ENCODE results near the gene DACH1. TPM values are rescaled to one million over a fixed set of nuclear protein-coding genes. Genes with fewer than 3 reads are reported as not detected.

DACH1 gene
- total RNA-seq, 2 experiments from 2014 or later = 0.71 to 0.89 TPM

DNA sequence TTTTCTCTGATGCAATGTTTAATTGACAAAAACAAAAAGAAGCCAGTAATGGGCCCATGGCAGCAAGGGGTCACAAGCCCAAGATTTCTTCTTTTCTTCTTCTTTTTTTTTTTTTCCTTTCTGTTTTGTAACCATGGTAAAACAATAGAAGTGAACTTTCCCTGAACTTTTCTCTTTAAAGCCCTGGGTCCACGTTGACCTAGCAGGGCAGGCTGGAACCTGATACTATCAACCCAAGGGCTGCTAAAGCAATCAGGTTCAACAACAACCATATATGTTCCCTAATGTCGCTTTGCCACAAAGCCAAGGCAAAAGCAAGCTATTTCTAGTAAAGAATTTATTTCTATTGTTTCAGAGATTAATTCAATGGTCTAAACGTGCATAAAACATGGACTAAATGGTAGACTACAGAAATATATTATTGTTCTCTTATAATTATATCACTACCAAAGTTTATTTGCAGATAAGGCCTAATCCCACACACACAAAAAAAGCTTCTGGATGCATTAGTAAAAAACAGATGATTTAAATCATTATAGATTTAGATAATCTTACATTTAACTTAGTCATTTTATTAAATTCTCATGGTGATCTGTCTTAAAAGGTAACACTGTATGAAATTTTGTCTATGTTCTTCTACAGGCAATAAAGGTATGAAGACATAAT lies 153.9 kb downstream of the DACH1 start:
- H3K9me3 Mint-ChIP-seq = no peaks in the 10 kb centered on the region
- intact Hi-C loops (cut with DNase I, micrococcal nuclease) = no loop called here
- DNase-seq (no peak), ATAC-seq (ENCODE audit: poor library complexity) (no peak)
- no peaks in the 10 kb centered on the region for H3K27me3 ChIP-seq (ENCODE audit: control insufficient read depth in 1 of 2, insufficient read depth in 2 of 2, low read length in 2 of 2)
- no peak overlapping the region for H3K27ac ChIP-seq (ENCODE audit: low read depth in 1 of 2, low read length in 2 of 2)
- no peaks in the 10 kb centered on the region for H3K4me1 ChIP-seq (ENCODE audit: insufficient read depth, low read length)
- no peaks in the 10 kb centered on the region for H3K4me1 Mint-ChIP-seq (ENCODE audit: low read depth)
- ChIA-PET POLR2A (no interaction called here), CTCF (no interaction called here)
- H3K36me3 Mint-ChIP-seq (ENCODE audit: low read depth) = no peaks in the 10 kb centered on the region
- TF ChIP-seq, protein P1, sequence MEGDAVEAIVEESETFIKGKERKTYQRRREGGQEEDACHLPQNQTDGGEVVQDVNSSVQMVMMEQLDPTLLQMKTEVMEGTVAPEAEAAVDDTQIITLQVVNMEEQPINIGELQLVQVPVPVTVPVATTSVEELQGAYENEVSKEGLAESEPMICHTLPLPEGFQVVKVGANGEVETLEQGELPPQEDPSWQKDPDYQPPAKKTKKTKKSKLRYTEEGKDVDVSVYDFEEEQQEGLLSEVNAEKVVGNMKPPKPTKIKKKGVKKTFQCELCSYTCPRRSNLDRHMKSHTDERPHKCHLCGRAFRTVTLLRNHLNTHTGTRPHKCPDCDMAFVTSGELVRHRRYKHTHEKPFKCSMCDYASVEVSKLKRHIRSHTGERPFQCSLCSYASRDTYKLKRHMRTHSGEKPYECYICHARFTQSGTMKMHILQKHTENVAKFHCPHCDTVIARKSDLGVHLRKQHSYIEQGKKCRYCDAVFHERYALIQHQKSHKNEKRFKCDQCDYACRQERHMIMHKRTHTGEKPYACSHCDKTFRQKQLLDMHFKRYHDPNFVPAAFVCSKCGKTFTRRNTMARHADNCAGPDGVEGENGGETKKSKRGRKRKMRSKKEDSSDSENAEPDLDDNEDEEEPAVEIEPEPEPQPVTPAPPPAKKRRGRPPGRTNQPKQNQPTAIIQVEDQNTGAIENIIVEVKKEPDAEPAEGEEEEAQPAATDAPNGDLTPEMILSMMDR (IDR thresholded peaks at IDR 0.05) = no peak
- no peaks in the 10 kb centered on the region for H3K9me3 ChIP-seq (ENCODE audit: control insufficient read depth in 1 of 2, insufficient read depth in 1 of 2, low read length in 2 of 2)
- no peak overlapping the region for H3K27ac Mint-ChIP-seq
- H3K36me3 ChIP-seq (ENCODE audit: insufficient read depth, low read length) = no peaks in the 10 kb centered on the region
- H3K27me3 Mint-ChIP-seq = no peaks in the 10 kb centered on the region
- no peak overlapping the region for H3K4me3 Mint-ChIP-seq
- H3K4me3 ChIP-seq (ENCODE audit: low read length) = no peak overlapping the region

DNA sequence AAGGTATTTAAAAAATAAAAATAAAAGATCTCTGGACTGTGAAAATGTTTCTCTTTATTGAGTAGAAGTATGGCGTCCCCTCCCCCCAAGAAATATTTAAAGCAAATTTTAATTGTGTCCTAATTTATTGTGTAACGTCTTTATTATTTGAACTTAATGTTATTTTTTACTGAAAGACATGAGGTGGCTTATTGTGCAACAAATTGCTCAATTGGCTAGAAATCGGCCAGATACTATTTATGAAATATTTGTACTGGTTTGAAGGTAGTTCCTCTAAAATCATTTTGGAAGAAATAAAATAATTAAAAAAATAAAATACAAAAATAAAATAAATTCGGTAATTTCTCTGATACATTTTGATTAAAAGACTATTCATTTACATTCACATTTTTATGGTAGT lies 162.3 kb downstream of the DACH1 start:
- intact Hi-C loops (cut with DNase I, micrococcal nuclease) = no loop called here
- Mint-ChIP-seq H3K36me3 (ENCODE audit: low read depth) (no peaks in the 10 kb centered on the region), H3K4me1 (ENCODE audit: low read depth) (peaks cover 5% of the 10 kb centered on the region), H3K27ac (no peak overlapping the region), H3K9me3 (no peaks in the 10 kb centered on the region), H3K27me3 (no peaks in the 10 kb centered on the region), H3K4me3 (no peak overlapping the region)
- no peaks in the 10 kb centered on the region for H3K27me3 ChIP-seq (ENCODE audit: control insufficient read depth in 1 of 2, insufficient read depth in 2 of 2, low read length in 2 of 2)
- ChIA-PET POLR2A (no interaction called here), CTCF (no interaction called here)
- H3K4me1 ChIP-seq (ENCODE audit: insufficient read depth, low read length) = no peaks in the 10 kb centered on the region
- no peak for DNase-seq
- no peak overlapping the region for H3K27ac ChIP-seq (ENCODE audit: low read depth in 1 of 2, low read length in 2 of 2)
- no peaks in the 10 kb centered on the region for H3K36me3 ChIP-seq (ENCODE audit: insufficient read depth, low read length)
- H3K9me3 ChIP-seq (ENCODE audit: control insufficient read depth in 1 of 2, insufficient read depth in 1 of 2, low read length in 2 of 2) = no peaks in the 10 kb centered on the region
- TF ChIP-seq, protein P1 (IDR thresholded peaks at IDR 0.05) = no peak
- no peak for ATAC-seq (ENCODE audit: poor library complexity)
- no peak overlapping the region for H3K4me3 ChIP-seq (ENCODE audit: low read length)

DNA sequence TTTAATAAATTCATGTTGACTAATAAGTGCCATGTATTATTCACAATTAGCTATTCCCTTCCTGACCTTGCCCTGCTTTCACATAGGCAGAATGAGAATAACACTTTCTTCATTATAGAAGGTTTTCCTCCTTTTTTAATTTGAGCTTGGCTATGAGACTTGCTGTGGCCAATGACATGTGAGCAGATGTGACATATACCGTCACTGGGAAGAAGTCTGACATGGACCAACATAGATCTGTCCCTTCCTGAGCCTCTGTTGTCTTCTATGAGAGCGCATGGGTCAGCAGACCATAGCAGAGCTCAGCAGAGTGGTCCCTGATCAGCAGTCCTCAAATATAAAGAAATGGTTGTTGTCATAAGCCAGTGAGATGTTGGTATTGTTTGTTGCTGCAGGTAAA lies 163.9 kb downstream of the DACH1 start:
- intact Hi-C loops (cut with DNase I, micrococcal nuclease) = no loop called here
- Histone ChIP-seq H3K4me3 (ENCODE audit: low read length) (no peak overlapping the region), H3K27ac (ENCODE audit: low read depth in 1 of 2, low read length in 2 of 2) (no peak overlapping the region), H3K9me3 (ENCODE audit: control insufficient read depth in 1 of 2, insufficient read depth in 1 of 2, low read length in 2 of 2) (no peaks in the 10 kb centered on the region), H3K36me3 (ENCODE audit: insufficient read depth, low read length) (no peaks in the 10 kb centered on the region), H3K4me1 (ENCODE audit: insufficient read depth, low read length) (no peaks in the 10 kb centered on the region), H3K27me3 (ENCODE audit: control insufficient read depth in 1 of 2, insufficient read depth in 2 of 2, low read length in 2 of 2) (no peaks in the 10 kb centered on the region)
- Mint-ChIP-seq H3K4me3 (no peak overlapping the region), H3K4me1 (ENCODE audit: low read depth) (peaks cover 5% of the 10 kb centered on the region), H3K27me3 (no peaks in the 10 kb centered on the region), H3K27ac (no peak overlapping the region), H3K9me3 (no peaks in the 10 kb centered on the region), H3K36me3 (ENCODE audit: low read depth) (no peaks in the 10 kb centered on the region)
- DNase-seq = no peak
- ChIA-PET POLR2A (interaction anchor here (0.5 kb wide), 1 partner anchor 27 kb away, joined by 3 read pairs; no protein-coding TSS in a partner anchor), CTCF (interaction anchor here (1.1 to 1.5 kb wide), 2 partner anchors 8 to 9 kb away, joined by 3 read pairs; no protein-coding TSS in a partner anchor)
- TF ChIP-seq, protein P1 (IDR thresholded peaks at IDR 0.05) = no peak
- ATAC-seq (ENCODE audit: poor library complexity) = no peak

All from CD4-positive, alpha-beta T cell (primary cell).